DMS53 treated with DMSO at 0.1 percent for 48 hours (cell line): ENCODE results near the gene MAN2A2.

ENCODE experiments used
- DNase-seq: peaks from one replicate; lab custom pipeline; 2025; ENCODE audit not compliant: unreplicated experiment; lab: John Stamatoyannopoulos, UW

Gene MAN2A2

GRCh38 chr15:90959028-90959595 lies 56.0 kb downstream of the MAN2A2 start:
- DNase-seq: no peak

- no peak for DNase-seq
Measured at GRCh38 chr15:90959894-90960293, 56.8 kb downstream of the MAN2A2 start.

- DNase-seq: no peak
Measured at GRCh38 chr15:90960298-90961091, 57.4 kb downstream of the MAN2A2 start.

GRCh38 chr15:90962021-90962420 lies 58.9 kb downstream of the MAN2A2 start:
- DNase-seq: no peak

- DNase-seq: no peak
Measured at GRCh38 chr15:90966262-90966661, 63.2 kb downstream of the MAN2A2 start.

DNA sequence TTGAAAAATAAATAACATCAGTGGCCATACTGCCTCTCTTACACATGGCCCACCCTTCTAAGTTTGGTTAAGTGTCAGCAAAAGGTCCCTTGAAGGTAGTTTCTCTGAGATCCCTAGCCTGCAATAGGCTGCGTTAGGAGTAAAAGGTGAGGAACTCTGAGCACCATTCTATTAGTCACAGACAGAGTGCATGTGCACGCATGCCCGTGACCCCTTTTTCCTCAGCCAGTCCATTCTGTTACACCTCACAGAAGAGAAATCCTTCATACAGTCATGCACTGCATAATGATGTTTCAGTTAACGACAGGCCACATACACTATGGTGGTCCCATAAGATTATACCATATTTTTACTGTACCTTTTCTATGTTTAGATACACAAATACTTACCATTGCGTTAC lies 64.1 kb downstream of the MAN2A2 start:
- DNase-seq: no peak

GRCh38 chr15:90968434-90968833 lies 65.3 kb downstream of the MAN2A2 start:
- no peak for DNase-seq

DNA sequence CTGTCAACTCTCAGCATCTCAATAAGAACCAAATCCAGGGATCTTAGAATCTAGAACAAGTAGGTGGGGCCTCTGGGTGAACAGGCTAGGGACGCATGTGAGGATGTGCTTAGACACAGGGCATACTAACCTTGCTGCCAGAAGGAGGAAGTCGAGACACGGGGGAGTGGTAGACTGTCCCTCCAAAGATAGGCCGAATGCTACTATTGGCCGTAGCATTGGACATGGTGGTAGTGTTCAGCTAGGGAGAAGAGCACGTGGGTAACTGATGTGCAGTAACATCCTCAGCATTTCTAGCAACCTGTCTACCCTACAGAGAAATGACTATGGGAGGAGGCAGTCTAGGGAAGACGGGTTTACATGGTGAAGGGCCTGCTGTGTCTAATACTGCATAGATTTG lies 67.2 kb downstream of the MAN2A2 start:
- DNase-seq: no peak

- no peak for DNase-seq
Measured at GRCh38 chr15:90972133-90972532, 69.0 kb downstream of the MAN2A2 start.
